ENCODE data around the gene TUBB2A. TPM values are rescaled to one million over a fixed set of nuclear protein-coding genes. Genes with fewer than 3 reads are reported as not detected.

Gene TUBB2A
- total RNA-seq, 1 donor from 2014 or later, result 177 TPM

DNA sequence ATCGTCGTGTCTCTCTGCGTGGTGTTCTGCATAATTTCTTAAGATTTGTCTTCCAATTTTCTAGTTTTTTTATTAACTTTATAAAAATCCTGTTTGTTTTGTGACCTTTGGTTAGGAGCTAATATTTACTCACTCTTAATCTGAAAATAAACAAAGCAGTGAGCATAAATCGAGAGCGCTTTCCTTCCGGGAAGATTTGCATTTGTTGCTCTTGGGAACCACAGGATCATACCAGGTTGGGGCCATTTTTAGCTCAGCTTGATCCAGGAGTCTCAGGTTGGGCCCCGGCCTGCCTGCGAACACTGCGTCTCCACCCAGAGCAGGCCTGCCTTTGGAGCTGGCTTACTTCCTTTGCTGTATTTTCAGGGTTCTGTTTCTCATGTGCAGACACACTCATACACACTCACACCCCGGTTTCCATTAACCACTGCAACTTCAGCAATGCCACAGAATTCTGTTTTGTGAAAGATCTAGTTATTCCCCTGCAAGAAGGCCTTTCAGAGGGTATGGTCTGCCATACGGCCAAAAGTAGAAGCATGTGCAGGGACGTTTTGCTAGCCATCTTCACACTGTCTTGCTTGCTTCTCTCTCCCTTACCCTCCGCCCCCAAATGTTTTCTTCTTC lies 21.6 kb downstream of the TUBB2A start:
- DNase-seq (ENCODE audit: low read depth, low spot score), result no peak
- peaks cover 25% of the 10 kb centered on the region for H3K36me3 Mint-ChIP-seq (ENCODE audit: low read depth)
- no peaks in the 10 kb centered on the region for H3K9me3 Mint-ChIP-seq
- no peaks in the 10 kb centered on the region for H3K4me1 Mint-ChIP-seq
- H3K27ac Mint-ChIP-seq (ENCODE audit: unreplicated experiment), result no peak overlapping the region
- H3K4me3 Mint-ChIP-seq, result no peak overlapping the region
- no peaks in the 10 kb centered on the region for H3K27me3 Mint-ChIP-seq (ENCODE audit: low read depth)
- TF ChIP-seq, protein P1, sequence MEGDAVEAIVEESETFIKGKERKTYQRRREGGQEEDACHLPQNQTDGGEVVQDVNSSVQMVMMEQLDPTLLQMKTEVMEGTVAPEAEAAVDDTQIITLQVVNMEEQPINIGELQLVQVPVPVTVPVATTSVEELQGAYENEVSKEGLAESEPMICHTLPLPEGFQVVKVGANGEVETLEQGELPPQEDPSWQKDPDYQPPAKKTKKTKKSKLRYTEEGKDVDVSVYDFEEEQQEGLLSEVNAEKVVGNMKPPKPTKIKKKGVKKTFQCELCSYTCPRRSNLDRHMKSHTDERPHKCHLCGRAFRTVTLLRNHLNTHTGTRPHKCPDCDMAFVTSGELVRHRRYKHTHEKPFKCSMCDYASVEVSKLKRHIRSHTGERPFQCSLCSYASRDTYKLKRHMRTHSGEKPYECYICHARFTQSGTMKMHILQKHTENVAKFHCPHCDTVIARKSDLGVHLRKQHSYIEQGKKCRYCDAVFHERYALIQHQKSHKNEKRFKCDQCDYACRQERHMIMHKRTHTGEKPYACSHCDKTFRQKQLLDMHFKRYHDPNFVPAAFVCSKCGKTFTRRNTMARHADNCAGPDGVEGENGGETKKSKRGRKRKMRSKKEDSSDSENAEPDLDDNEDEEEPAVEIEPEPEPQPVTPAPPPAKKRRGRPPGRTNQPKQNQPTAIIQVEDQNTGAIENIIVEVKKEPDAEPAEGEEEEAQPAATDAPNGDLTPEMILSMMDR (conservative IDR thresholded peaks at IDR 0.05), result no peak

DNA sequence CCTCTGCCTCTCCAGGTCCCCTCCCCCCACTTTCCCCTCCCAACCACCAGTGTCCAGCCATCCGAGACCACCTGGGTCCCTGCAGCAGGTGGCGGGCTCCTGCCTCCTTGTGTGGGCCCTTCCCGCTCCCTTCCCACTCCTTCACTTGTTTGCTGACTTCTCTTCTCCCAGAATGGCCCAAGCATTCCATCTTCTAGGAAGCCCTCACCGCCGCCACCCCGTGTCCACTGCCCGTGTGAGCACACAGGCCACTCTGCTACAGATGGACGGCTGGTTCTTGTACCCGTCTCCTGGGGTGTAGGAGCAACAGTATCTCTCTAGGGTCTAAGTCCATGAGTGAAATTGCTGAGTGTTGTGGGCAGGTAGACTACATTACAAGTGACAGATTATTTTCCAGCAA lies 23.8 kb downstream of the TUBB2A start:
- peaks cover 23% of the 10 kb centered on the region for H3K36me3 Mint-ChIP-seq (ENCODE audit: low read depth)
- no peak for DNase-seq (ENCODE audit: low read depth, low spot score)

DNA sequence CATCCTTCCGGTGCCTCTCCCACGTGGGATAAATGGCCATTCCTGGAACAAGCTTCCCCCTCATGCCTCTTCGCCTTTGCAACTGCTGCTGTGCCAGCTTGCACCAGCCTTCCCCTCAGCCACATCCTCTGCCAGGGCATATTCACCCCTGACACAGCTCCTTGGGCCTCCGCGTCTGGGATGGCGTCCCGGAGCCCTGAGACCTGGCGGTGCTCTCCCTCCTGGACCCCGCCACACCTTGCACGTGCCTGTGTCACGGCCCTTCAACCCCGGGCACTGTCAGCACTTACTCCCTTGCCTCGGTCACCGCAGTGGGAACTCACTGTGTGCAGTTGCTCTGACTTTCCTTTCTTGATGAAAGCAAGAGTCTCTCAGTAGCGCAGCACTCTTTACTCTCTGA lies 25.6 kb downstream of the TUBB2A start:
- H3K4me3 Mint-ChIP-seq, result no peak overlapping the region
- no peak overlapping the region for H3K27ac Mint-ChIP-seq (ENCODE audit: unreplicated experiment)
- H3K9me3 Mint-ChIP-seq, result no peaks in the 10 kb centered on the region
- no peak for DNase-seq (ENCODE audit: low read depth, low spot score)
- H3K4me1 Mint-ChIP-seq, result no peaks in the 10 kb centered on the region
- peaks cover 15% of the 10 kb centered on the region for H3K36me3 Mint-ChIP-seq (ENCODE audit: low read depth)
- no peaks in the 10 kb centered on the region for H3K27me3 Mint-ChIP-seq (ENCODE audit: low read depth)
- TF ChIP-seq, protein P1 (conservative IDR thresholded peaks at IDR 0.05), result no peak

More for the DNA sequence above, 23.8 kb downstream of the TUBB2A start:
- Mint-ChIP-seq H3K4me1 (no peaks in the 10 kb centered on the region), H3K27ac (ENCODE audit: unreplicated experiment) (no peak overlapping the region), H3K4me3 (no peak overlapping the region), H3K9me3 (no peaks in the 10 kb centered on the region), H3K27me3 (ENCODE audit: low read depth) (no peaks in the 10 kb centered on the region)
- TF ChIP-seq, protein P1 (conservative IDR thresholded peaks at IDR 0.05), result no peak

DNA sequence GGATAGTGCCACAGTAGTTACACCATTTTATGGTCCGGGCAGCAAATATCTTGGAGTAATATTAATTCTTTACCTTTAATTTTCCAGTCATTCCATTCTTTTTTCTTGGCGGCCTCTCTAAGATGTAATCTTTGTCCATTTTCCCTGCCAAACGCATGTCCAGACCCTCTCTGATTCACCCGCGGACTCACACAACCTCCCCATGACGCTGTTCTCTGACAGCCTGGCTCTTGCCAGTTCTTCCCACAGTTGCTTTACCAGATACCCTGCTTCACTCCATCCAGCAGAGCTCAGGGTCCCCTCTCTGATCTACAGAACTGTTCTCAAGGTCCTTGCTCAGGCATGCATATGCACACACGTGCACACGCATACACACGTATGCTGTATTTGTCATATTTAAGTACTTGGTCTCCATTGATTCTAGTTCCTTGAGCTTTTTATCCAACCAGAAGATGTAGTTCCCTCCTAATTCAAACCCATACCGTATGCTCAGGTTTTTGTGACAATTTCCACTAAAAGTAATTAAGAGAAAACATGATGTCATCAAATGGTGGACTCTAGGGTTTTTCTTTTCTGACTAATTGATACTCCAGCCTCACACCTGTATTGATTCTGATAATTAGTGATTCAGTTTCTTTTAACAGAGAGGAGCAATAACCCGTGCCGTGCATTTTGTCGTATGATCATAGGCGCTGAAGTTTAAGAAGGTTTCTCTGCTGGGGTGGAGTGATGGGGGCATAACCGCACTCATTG lies 28.8 kb downstream of the TUBB2A start:
- H3K4me3 Mint-ChIP-seq, result no peak overlapping the region
- peaks cover 14% of the 10 kb centered on the region for H3K4me1 Mint-ChIP-seq
- DNase-seq (ENCODE audit: low read depth, low spot score), result no peak
- H3K36me3 Mint-ChIP-seq (ENCODE audit: low read depth), result peaks cover 9% of the 10 kb centered on the region
- no peaks in the 10 kb centered on the region for H3K9me3 Mint-ChIP-seq
- no peak overlapping the region for H3K27ac Mint-ChIP-seq (ENCODE audit: unreplicated experiment)
- H3K27me3 Mint-ChIP-seq (ENCODE audit: low read depth), result no peaks in the 10 kb centered on the region
- TF ChIP-seq, protein P1 (conservative IDR thresholded peaks at IDR 0.05), result no peak

DNA sequence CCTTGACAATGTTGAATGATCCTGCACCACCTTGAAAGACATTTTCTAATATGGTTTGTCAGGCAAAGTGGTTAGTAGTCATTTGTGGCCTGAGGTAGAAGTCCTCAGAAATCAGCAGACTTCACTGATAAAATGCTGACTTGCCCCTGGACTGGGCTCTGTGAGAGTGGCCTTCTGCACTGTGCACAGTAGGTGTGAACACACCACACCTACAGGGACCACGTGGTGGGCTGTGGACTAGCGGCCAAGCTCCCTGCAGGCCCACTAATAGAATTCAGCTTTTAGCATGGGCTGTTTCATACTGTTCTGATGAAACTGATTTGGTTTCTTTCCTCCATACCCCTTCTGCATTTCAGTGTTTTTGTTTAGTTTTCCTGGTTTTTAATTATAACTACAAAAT lies 31.5 kb downstream of the TUBB2A start:
- peaks cover 26% of the 10 kb centered on the region for H3K4me1 Mint-ChIP-seq
- H3K9me3 Mint-ChIP-seq, result no peaks in the 10 kb centered on the region
- no peak for DNase-seq (ENCODE audit: low read depth, low spot score)
- H3K27me3 Mint-ChIP-seq (ENCODE audit: low read depth), result no peaks in the 10 kb centered on the region
- no peak overlapping the region for H3K4me3 Mint-ChIP-seq
- H3K36me3 Mint-ChIP-seq (ENCODE audit: low read depth), result peaks cover 3% of the 10 kb centered on the region
- no peak overlapping the region for H3K27ac Mint-ChIP-seq (ENCODE audit: unreplicated experiment)
- TF ChIP-seq, protein P1 (conservative IDR thresholded peaks at IDR 0.05), result no peak
